Keratinocyte (primary cell): ENCODE data around the gene TOP1. TPM values are rescaled to one million over a fixed set of nuclear protein-coding genes. Genes with fewer than 3 reads are reported as not detected.

ENCODE experiments used
- DNase-seq: peaks from one replicate; pipeline ENCODE4 v3.0.0-alpha.2; 2011; ENCODE audit warnings: low read depth, missing footprints, low spot score
- FAIRE-seq: peaks from 2 replicates; lab custom pipeline; 2011; peaks lifted over from hg19 to GRCh38; lab: Jason Lieb, UNC
- H2AFZ ChIP-seq: 2 replicates; pipeline ENCODE4 v1.6.0; 2012; ENCODE audit warnings: low read length, control low read depth, inconsistent platforms; ENCODE audit not compliant: control insufficient read depth
- H3K27ac ChIP-seq: 2 replicates; pipeline ENCODE4 v1.5.1; 2011; ENCODE audit warnings: low read length; ENCODE audit not compliant: control insufficient read depth, insufficient read depth
- H3K27me3 ChIP-seq: 3 replicates; pipeline ENCODE4 v1.6.0; 2011; ENCODE audit warnings: low read length; ENCODE audit not compliant: control insufficient read depth, insufficient read depth; ENCODE audit errors: extremely low read depth
- H3K36me3 ChIP-seq, 2 experiments: 2 replicates in 1 of 2; 3 replicates in 1 of 2; pipeline ENCODE4 v1.5.1; 2011; ENCODE audit warnings: low read length in 2 of 2, mild to moderate bottlenecking in 1 of 2; ENCODE audit not compliant: control insufficient read depth in 2 of 2, insufficient read depth in 2 of 2; ENCODE audit errors: extremely low read depth in 1 of 2
- H3K4me1 ChIP-seq: 3 replicates; pipeline ENCODE4 v1.5.1; 2011; ENCODE audit warnings: low read length; ENCODE audit not compliant: control insufficient read depth, insufficient read depth; ENCODE audit errors: extremely low read depth
- H3K4me2 ChIP-seq: 3 replicates; pipeline ENCODE4 v1.6.0; 2011; ENCODE audit warnings: low read depth, low read length; ENCODE audit not compliant: control insufficient read depth, insufficient read depth; ENCODE audit errors: extremely low read depth
- H3K4me3 ChIP-seq, 3 experiments: fragments of 200-600 bp in 1 of 3; sonication (generic) in 1 of 3; 2 replicates in 2 of 3; 3 replicates in 1 of 3; pipeline ENCODE4 v1.5.1; 2011 to 2016; ENCODE audit warnings: low read length in 3 of 3, mild to moderate bottlenecking in 3 of 3, control low read depth in 2 of 3, inconsistent platforms in 1 of 3, low read depth in 1 of 3, mixed read lengths in 1 of 3, mixed run types in 1 of 3, moderate library complexity in 1 of 3; ENCODE audit not compliant: control insufficient read depth in 2 of 3, insufficient read depth in 2 of 3; ENCODE audit errors: extremely low read depth in 1 of 3
- H3K79me2 ChIP-seq: 2 replicates; pipeline ENCODE4 v1.6.0; 2012; ENCODE audit warnings: low read length; ENCODE audit not compliant: control insufficient read depth, insufficient read depth
- H3K9ac ChIP-seq: 3 replicates; pipeline ENCODE4 v1.6.0; 2011; ENCODE audit warnings: low read length; ENCODE audit not compliant: control insufficient read depth, insufficient read depth; ENCODE audit errors: extremely low read depth
- H3K9me1 ChIP-seq: 3 replicates; pipeline ENCODE4 v1.6.0; 2011; ENCODE audit warnings: low read length; ENCODE audit not compliant: control insufficient read depth, insufficient read depth; ENCODE audit errors: extremely low read depth
- H3K9me3 ChIP-seq: 2 replicates; pipeline ENCODE4 v1.5.1; 2012; ENCODE audit warnings: low read depth, low read length; ENCODE audit not compliant: control insufficient read depth
- H4K20me1 ChIP-seq: 3 replicates; pipeline ENCODE4 v1.6.0; 2011; ENCODE audit warnings: low read length; ENCODE audit not compliant: control insufficient read depth, insufficient read depth; ENCODE audit errors: extremely low read depth
- CTCF ChIP-seq, 3 experiments: IDR thresholded peaks in 1 of 3; conservative IDR thresholded peaks in 1 of 3; optimal IDR thresholded peaks in 1 of 3; 2 replicates in 2 of 3; 3 replicates in 1 of 3; pipeline versions ENCODE3 to v1.5.1; 2011; ENCODE audit warnings: low read length in 3 of 3, mild to moderate bottlenecking in 3 of 3, moderate library complexity in 2 of 3, control low read depth in 1 of 3, inconsistent platforms in 1 of 3; ENCODE audit not compliant: insufficient read depth in 2 of 3; ENCODE audit errors: extremely low read depth in 1 of 3
- EZH2 ChIP-seq: IDR thresholded peaks from one replicate; pipeline ENCODE4 v1.6.1; 2012; ENCODE audit warnings: inconsistent platforms, mild to moderate bottlenecking, low read length, moderate library complexity
- dilution Hi-C: fragments of 300-500 bp; cut with MboI; formaldehyde crosslinking; loops from one replicate; pipeline ENCODE4 v1.7.0; 2020; ENCODE audit warnings: low sequenced_read_pairs; ENCODE audit not compliant: extremely low pct_ligation_motif_present
- polyA plus RNA-seq, 5 experiments: library from polyadenylated mRNA; depleted of rRNA in 3 of 5; stranded (reverse) in 3 of 5; stranded (forward) in 1 of 5; unstranded in 1 of 5; fragments of >200 nt; gene quantifications; 1 replicate in 1 of 5; 2 replicates in 3 of 5; 3 replicates in 1 of 5; pipeline versions ENCODE4 v1.2.1 to v1.2.3, GENCODE V29; 2011 to 2012; ENCODE audit warnings: missing spikeins in 2 of 5, low read depth in 1 of 5, low replicate concordance in 1 of 5

The TOP1 gene
- polyA plus RNA-seq, 1 donor (not counting 4 experiments of a cell fraction or from before 2014, with no cell fraction given) = 25.2 TPM

GRCh38 chr20:41011551-41012067 is 17.0 kb upstream of the TOP1 start:
- peak overlapping the region; percentile 2 for H3K4me2 ChIP-seq
- no peak overlapping the region for H3K9ac ChIP-seq
- no peaks in the 10 kb centered on the region for H3K36me3 ChIP-seq
- FAIRE-seq (no peak), DNase-seq (no peak)
- H3K27ac ChIP-seq = no peak overlapping the region
- H3K27me3 ChIP-seq = no peaks in the 10 kb centered on the region
- peaks cover 2% of the 10 kb centered on the region for H3K9me1 ChIP-seq
- H4K20me1 ChIP-seq = no peaks in the 10 kb centered on the region
- TF ChIP-seq CTCF (optimal IDR thresholded peaks at IDR 0.05 in 1 of 3, IDR thresholded peaks at IDR 0.05 in 1 of 3, conservative IDR thresholded peaks at IDR 0.05 in 1 of 3; ENCODE audit: extremely low read depth in 1 of 3, insufficient read depth in 2 of 3, low read length in 3 of 3) (no peak), EZH2 (no peak)
- no peaks in the 10 kb centered on the region for H3K79me2 ChIP-seq
- H3K4me3 ChIP-seq = no peak overlapping the region
- H3K4me1 ChIP-seq = peaks cover 25% of the 10 kb centered on the region
- peaks cover 2% of the 10 kb centered on the region for H3K9me3 ChIP-seq
- dilution Hi-C loops = no loop called here
- peak overlapping the region; percentile 68 for H2AFZ ChIP-seq

- no peak overlapping the region for H3K4me3 ChIP-seq
- no peaks in the 10 kb centered on the region for H3K36me3 ChIP-seq
- H3K79me2 ChIP-seq = no peaks in the 10 kb centered on the region
- no peak overlapping the region for H3K4me2 ChIP-seq
- no peak overlapping the region for H3K27ac ChIP-seq
- H3K9me3 ChIP-seq = no peaks in the 10 kb centered on the region
- no peaks in the 10 kb centered on the region for H4K20me1 ChIP-seq
- no peak overlapping the region for H2AFZ ChIP-seq
- FAIRE-seq (no peak), DNase-seq (no peak)
- dilution Hi-C loops = no loop called here
- H3K9me1 ChIP-seq = no peaks in the 10 kb centered on the region
- TF ChIP-seq EZH2 (no peak), CTCF (optimal IDR thresholded peaks at IDR 0.05 in 1 of 3, IDR thresholded peaks at IDR 0.05 in 1 of 3, conservative IDR thresholded peaks at IDR 0.05 in 1 of 3; ENCODE audit: extremely low read depth in 1 of 3, insufficient read depth in 2 of 3, low read length in 3 of 3) (no peak)
- peaks cover 43% of the 10 kb centered on the region for H3K4me1 ChIP-seq
- H3K27me3 ChIP-seq = no peaks in the 10 kb centered on the region
- H3K9ac ChIP-seq = no peak overlapping the region
Measured at GRCh38 chr20:41014561-41015088, 14.0 kb upstream of the TOP1 start.
